Measurements from ENCODE around the gene CIAO3. TPM values are rescaled to one million over a fixed set of nuclear protein-coding genes. Genes with fewer than 3 reads are reported as not detected.

CIAO3 gene
- total RNA-seq, 1 donor from 2014 or later: 43.1 TPM

GRCh38 chr16:680967-681745 is 59.6 kb downstream of the CIAO3 start:
- no peak for TF ChIP-seq CTCF (IDR thresholded peaks at IDR 0.05)
- Mint-ChIP-seq H3K36me3 (ENCODE audit: low read depth) (peaks cover 26% of the 10 kb centered on the region), H3K9me3 (no peaks in the 10 kb centered on the region), H3K27me3 (peaks cover 4% of the 10 kb centered on the region), H3K27ac (peak overlapping the region; percentile 53), H3K4me1 (peaks cover 41% of the 10 kb centered on the region), H3K4me3 (peak overlapping the region; percentile 87)
- CTCF ChIA-PET: interaction anchor here (1.2 kb wide), 1 partner anchor 13 kb away, joined by 3 read pairs; the partner anchor contains the start of gene RHOT2
- POLR2A ChIA-PET: interaction anchor here (0.8 to 4.5 kb wide), 6 partner anchors 9 to 740 kb away, joined by 4 to 41 read pairs (median 12); partner anchors contain the start of genes CHTF18, METTL26, RHOT2 and RPUSD1
- no peak for ATAC-seq (ENCODE audit: low read depth)
- intact Hi-C loops (cut with micrococcal nuclease): loop anchor here (1.0 kb wide), 1 partner anchor 13 kb away; the partner anchor contains the start of gene RHOT2
- DNase-seq: no peak

- ChIA-PET CTCF (no interaction called here), POLR2A (interaction anchor here (0.8 to 4.5 kb wide), 7 partner anchors 9 to 741 kb away, joined by 4 to 41 read pairs (median 10); partner anchors contain the start of genes CHTF18, METTL26, RHOT2 and RPUSD1)
- Mint-ChIP-seq H3K36me3 (ENCODE audit: low read depth) (peaks cover 25% of the 10 kb centered on the region), H3K27me3 (peaks cover 4% of the 10 kb centered on the region), H3K4me3 (peak overlapping the region; percentile 87), H3K4me1 (peaks cover 38% of the 10 kb centered on the region), H3K27ac (peak overlapping the region; percentile 35), H3K9me3 (no peaks in the 10 kb centered on the region)
- intact Hi-C loops (cut with micrococcal nuclease): loop anchor here (1.0 kb wide), 1 partner anchor 12 kb away; the partner anchor contains the start of gene RHOT2
- ATAC-seq (ENCODE audit: low read depth): no peak
- DNase-seq: no peak
- TF ChIP-seq CTCF (IDR thresholded peaks at IDR 0.05): no peak
Measured at GRCh38 chr16:680625-680945, 60.2 kb downstream of the CIAO3 start.

- no peak for TF ChIP-seq CTCF (IDR thresholded peaks at IDR 0.05)
- ChIA-PET POLR2A (interaction anchor here (0.8 to 4.5 kb wide), 8 partner anchors 10 to 741 kb away, joined by 3 to 41 read pairs (median 8); partner anchors contain the start of genes CHTF18, DECR2, METTL26 and RHOT2), CTCF (no interaction called here)
- no peaks in the 10 kb centered on the region for H3K9me3 Mint-ChIP-seq
- H3K36me3 Mint-ChIP-seq (ENCODE audit: low read depth): peaks cover 25% of the 10 kb centered on the region
- peaks cover 6% of the 10 kb centered on the region for H3K27me3 Mint-ChIP-seq
- H3K27ac Mint-ChIP-seq: peak within 1 kb of the TSS; percentile 86
- ATAC-seq (ENCODE audit: low read depth): peak; percentile 72
- H3K4me1 Mint-ChIP-seq: peaks cover 42% of the 10 kb centered on the region
- peak within 1 kb of the TSS; percentile 87 for H3K4me3 Mint-ChIP-seq
- intact Hi-C loops (cut with micrococcal nuclease): loop anchor here (1.0 to 2.0 kb wide), 2 partner anchors 12 to 19 kb away; partner anchors contain the start of gene RHOT2
- peak; percentile 88 for DNase-seq
Measured at GRCh38 chr16:679814-680624, 60.8 kb downstream of the CIAO3 start, which contains the start of gene STUB1. TSS of gene STUB1 (plus strand) at chr16:680410. CDS start at chr16:680526, 116 bp downstream.

Other genes starting within 250 kb of the CIAO3 start
- 77.0 and 95.1 TPM in 2 replicates for gene CAPN15, start 213.3 kb downstream of the CIAO3 start, total RNA-seq
- not detected in 2 replicates for gene PRR35, start 180.6 kb downstream of the CIAO3 start, total RNA-seq
- 0.83 and 1.0 TPM in 2 replicates for gene NHLRC4, start 174.0 kb downstream of the CIAO3 start, total RNA-seq
- gene PIGQ, start 171.0 kb downstream of the CIAO3 start, total RNA-seq: 46.7 and 53.1 TPM in 2 replicates
- 10.5 and 13.1 TPM in 2 replicates for gene RAB40C, start 150.9 kb downstream of the CIAO3 start, total RNA-seq
- gene WFIKKN1, start 110.0 kb downstream of the CIAO3 start, total RNA-seq: 0.42 and 0.47 TPM in 2 replicates
- 48.7 and 49.9 TPM in 2 replicates for gene METTL26, start 104.7 kb downstream of the CIAO3 start, total RNA-seq
- gene MCRIP2, start 99.2 kb downstream of the CIAO3 start, total RNA-seq: 29.4 and 38.9 TPM in 2 replicates
- gene WDR90, start 91.6 kb downstream of the CIAO3 start, total RNA-seq: 24.8 and 33.7 TPM in 2 replicates
- gene RHOT2, start 72.9 kb downstream of the CIAO3 start, total RNA-seq: 141 and 170 TPM in 2 replicates
- 0.24 TPM in 1 of 2 replicates, not detected in the other for gene RHBDL1, start 65.3 kb downstream of the CIAO3 start, total RNA-seq
- gene STUB1, start 60.6 kb downstream of the CIAO3 start, total RNA-seq: 75.4 and 81.2 TPM in 2 replicates
- gene JMJD8, start 56.7 kb downstream of the CIAO3 start, total RNA-seq: 41.4 and 47.0 TPM in 2 replicates
- gene WDR24, start 50.6 kb downstream of the CIAO3 start, total RNA-seq: 13.9 and 14.8 TPM in 2 replicates
- gene FBXL16, start 35.2 kb downstream of the CIAO3 start, total RNA-seq: 0.75 and 0.88 TPM in 2 replicates
- 5.0 and 6.7 TPM in 2 replicates for gene METRN, start 25.9 kb downstream of the CIAO3 start, total RNA-seq
- gene ANTKMT, start 19.9 kb downstream of the CIAO3 start, total RNA-seq: 58.0 and 67.4 TPM in 2 replicates
- 4.8 and 7.8 TPM in 2 replicates for gene CCDC78, start 14.6 kb downstream of the CIAO3 start, total RNA-seq
- gene HAGHL, start 13.9 kb downstream of the CIAO3 start, total RNA-seq: 10.8 and 10.9 TPM in 2 replicates
- gene MSLN, start 19.7 kb upstream of the CIAO3 start, total RNA-seq: not detected in 2 replicates
- 32.2 and 35.3 TPM in 2 replicates for gene RPUSD1, start 47.4 kb upstream of the CIAO3 start, total RNA-seq
- gene CHTF18, start 47.6 kb upstream of the CIAO3 start, total RNA-seq: 42.4 and 45.5 TPM in 2 replicates
- gene GNG13, start 59.7 kb upstream of the CIAO3 start, total RNA-seq: not detected in 2 replicates
- 30.7 and 36.1 TPM in 2 replicates for gene LMF1, start 230.0 kb upstream of the CIAO3 start, total RNA-seq
- 0.18 and 0.27 TPM in 2 replicates for gene SOX8, start 240.8 kb upstream of the CIAO3 start, total RNA-seq

Data from activated B cell treated with CpG ODN at 0.5 μM for 24 hours (primary cell).